Measurements from ENCODE around the gene RTN4RL2.

DNA sequence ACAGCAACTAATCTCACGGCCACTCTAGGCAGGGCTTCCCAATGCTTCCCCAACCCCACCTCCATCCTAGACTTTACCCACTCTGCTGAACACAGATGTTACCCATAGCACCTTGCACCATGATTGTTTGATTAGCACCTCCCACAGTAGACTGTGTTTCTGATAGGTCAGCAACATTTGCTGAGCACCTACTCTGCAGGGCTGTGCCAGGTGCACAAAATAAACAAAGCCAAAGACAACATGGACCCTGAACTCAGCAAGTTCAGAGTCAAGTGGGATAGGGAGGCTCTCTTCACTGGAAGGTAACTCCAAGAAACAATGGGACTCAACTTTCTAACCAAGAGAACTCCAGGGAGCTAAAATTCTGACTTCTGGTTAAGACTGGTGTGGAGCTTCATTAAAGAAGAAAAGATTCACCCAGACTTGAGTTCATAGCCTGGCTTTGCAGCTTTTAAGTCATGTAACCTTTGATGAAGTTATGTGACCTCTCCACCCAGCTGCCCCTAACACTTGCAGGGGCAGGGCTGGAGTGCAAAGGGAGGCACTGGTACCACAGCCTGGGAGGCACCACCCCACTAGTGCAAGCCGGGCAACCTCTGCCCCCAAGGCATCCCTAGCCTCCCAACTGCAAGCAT is 6.7 kb upstream of the RTN4RL2 start:
- TF ChIP-seq, protein P1, sequence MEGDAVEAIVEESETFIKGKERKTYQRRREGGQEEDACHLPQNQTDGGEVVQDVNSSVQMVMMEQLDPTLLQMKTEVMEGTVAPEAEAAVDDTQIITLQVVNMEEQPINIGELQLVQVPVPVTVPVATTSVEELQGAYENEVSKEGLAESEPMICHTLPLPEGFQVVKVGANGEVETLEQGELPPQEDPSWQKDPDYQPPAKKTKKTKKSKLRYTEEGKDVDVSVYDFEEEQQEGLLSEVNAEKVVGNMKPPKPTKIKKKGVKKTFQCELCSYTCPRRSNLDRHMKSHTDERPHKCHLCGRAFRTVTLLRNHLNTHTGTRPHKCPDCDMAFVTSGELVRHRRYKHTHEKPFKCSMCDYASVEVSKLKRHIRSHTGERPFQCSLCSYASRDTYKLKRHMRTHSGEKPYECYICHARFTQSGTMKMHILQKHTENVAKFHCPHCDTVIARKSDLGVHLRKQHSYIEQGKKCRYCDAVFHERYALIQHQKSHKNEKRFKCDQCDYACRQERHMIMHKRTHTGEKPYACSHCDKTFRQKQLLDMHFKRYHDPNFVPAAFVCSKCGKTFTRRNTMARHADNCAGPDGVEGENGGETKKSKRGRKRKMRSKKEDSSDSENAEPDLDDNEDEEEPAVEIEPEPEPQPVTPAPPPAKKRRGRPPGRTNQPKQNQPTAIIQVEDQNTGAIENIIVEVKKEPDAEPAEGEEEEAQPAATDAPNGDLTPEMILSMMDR (IDR thresholded peaks at IDR 0.05) = no peak
- TF ChIP-seq POLR2AphosphoS5 (IDR thresholded peaks at IDR 0.05) = no peak
- TF ChIP-seq POLR2A (IDR thresholded peaks at IDR 0.05) = no peak

All from upper lobe of left lung (tissue), 4 donors.